Transverse colon (tissue), 4 donors: Measurements from ENCODE around the gene IGF2BP3. TPM values are rescaled to one million over a fixed set of nuclear protein-coding genes. Genes with fewer than 3 reads are reported as not detected.

ENCODE experiments used
- DNase-seq: peaks from one replicate; pipeline ENCODE4 v3.0.0-alpha.2; 2019
- H3K27ac ChIP-seq, 4 donors: fragments of 200-600 bp; sonication (generic); 2 replicates each; pipeline ENCODE4 v1.5.1; 2016 to 2018; ENCODE audit warnings: inconsistent platforms in 4 of 4
- H3K27me3 ChIP-seq: fragments of 200-600 bp; sonication (generic); 2 replicates; pipeline ENCODE4 v1.5.1; 2017; ENCODE audit warnings: inconsistent platforms
- H3K36me3 ChIP-seq, 4 donors: fragments of 200-600 bp; sonication (generic); 2 replicates each; pipeline ENCODE4 v1.5.1; 2017 to 2019; ENCODE audit warnings: inconsistent platforms in 4 of 4
- H3K4me1 ChIP-seq, 4 donors: fragments of 200-600 bp; sonication (generic); 2 replicates each; pipeline ENCODE4 v1.5.1; 2017 to 2020; ENCODE audit warnings: inconsistent platforms in 4 of 4
- H3K4me3 ChIP-seq, 4 donors: fragments of 200-600 bp; sonication (generic); 1 replicate in 1 of 4; 2 replicates in 3 of 4; pipeline versions ENCODE4 v1.5.1 to v1.6.1; 2017 to 2019; ENCODE audit warnings: inconsistent platforms in 4 of 4
- H3K9me3 ChIP-seq, 2 donors: fragments of 200-600 bp; sonication (generic); 2 replicates each; pipeline ENCODE4 v1.5.1; 2017 to 2019; ENCODE audit warnings: inconsistent platforms in 2 of 2
- CTCF ChIP-seq, 5 experiments: fragments of 200-600 bp in 3 of 5; fragments of 450-650 bp in 2 of 5; sonication (generic) in 3 of 5; IDR thresholded peaks; 1 replicate in 2 of 5; 2 replicates in 3 of 5; pipeline ENCODE4 v1.5.1; 2016 to 2017; ENCODE audit warnings: antibody characterized with exemption in 5 of 5, inconsistent platforms in 3 of 5, mild to moderate bottlenecking in 2 of 5, moderate library complexity in 1 of 5
- EP300 ChIP-seq: sonication (generic); formaldehyde crosslinking; IDR thresholded peaks from one replicate; pipeline ENCODE4 v1.6.1; 2017; ENCODE audit warnings: antibody characterized with exemption, low read depth
- POLR2A ChIP-seq: fragments of 450-650 bp; IDR thresholded peaks from one replicate; pipeline ENCODE4 v1.6.1; 2016; ENCODE audit warnings: antibody characterized with exemption, mild to moderate bottlenecking, moderate library complexity
- POLR2AphosphoS5 ChIP-seq, 3 donors: sonication (generic); formaldehyde crosslinking; IDR thresholded peaks; one replicate each; pipeline ENCODE4 v1.6.1; 2016; ENCODE audit warnings: antibody characterized with exemption in 3 of 3
- WGBS, 2 donors: methylation state at CpG; one replicate each; pipeline ENCODE4 v1.1.5; 2018; ENCODE audit warnings: low coverage in 1 of 2; 5-methylcytosine and 5-hydroxymethylcytosine counted together
- in situ Hi-C, 4 donors: fragments of 200-750 bp; cut with MboI; loops; one replicate each; pipeline versions ENCODE4 v1.15.0 to v1.15.1; 2017; ENCODE audit warnings: low sequenced_read_pairs in 3 of 4, low pct_ligation_motif_present in 1 of 4, low pct_unique_long_range_greater_than_20kb in 1 of 4
- intact Hi-C: fragments of 100-400 bp; cut with DNase I; formaldehyde crosslinking; loops from one replicate; pipeline ENCODE4 v1.15.1; 2023; ENCODE audit warnings: low total_unique reads
- total RNA-seq, 4 donors: library from RNA; depleted of rRNA; stranded (reverse); fragments of >200 nt; gene quantifications; one replicate each; pipeline ENCODE4 v1.1.0, GENCODE V29; 2016

IGF2BP3 gene
- total RNA-seq, 4 donors from 2014 or later = 0.41 to 0.64 TPM; not detected in 2

- 88% methylated on average over 2 of the region's 2 CpGs; no CpG with 5 or more reads in 1 of the 2 donors for WGBS, 2 donors
- H3K36me3 ChIP-seq = no peaks in the 10 kb centered on the region
- TF ChIP-seq POLR2AphosphoS5 (IDR thresholded peaks at IDR 0.05) = no peak
- no peak for TF ChIP-seq POLR2A
- no peak for TF ChIP-seq EP300
- no peak for TF ChIP-seq CTCF (IDR thresholded peaks at IDR 0.05)
- intact Hi-C loops (no loop called here), in situ Hi-C loops (loop anchor here in 1 of 4 donors (10.0 kb wide), 1 partner anchor 175 kb away; the partner anchor contains the start of gene KLHL7)
- H3K4me1 ChIP-seq = no peaks in the 10 kb centered on the region
- no peaks in the 10 kb centered on the region for H3K9me3 ChIP-seq
- no peak for DNase-seq
- H3K27ac ChIP-seq = no peak overlapping the region
- no peak overlapping the region for H3K4me3 ChIP-seq
- no peaks in the 10 kb centered on the region for H3K27me3 ChIP-seq
Observed at GRCh38 chr7:23279819-23280525, 190.3 kb downstream of the IGF2BP3 start.

DNA sequence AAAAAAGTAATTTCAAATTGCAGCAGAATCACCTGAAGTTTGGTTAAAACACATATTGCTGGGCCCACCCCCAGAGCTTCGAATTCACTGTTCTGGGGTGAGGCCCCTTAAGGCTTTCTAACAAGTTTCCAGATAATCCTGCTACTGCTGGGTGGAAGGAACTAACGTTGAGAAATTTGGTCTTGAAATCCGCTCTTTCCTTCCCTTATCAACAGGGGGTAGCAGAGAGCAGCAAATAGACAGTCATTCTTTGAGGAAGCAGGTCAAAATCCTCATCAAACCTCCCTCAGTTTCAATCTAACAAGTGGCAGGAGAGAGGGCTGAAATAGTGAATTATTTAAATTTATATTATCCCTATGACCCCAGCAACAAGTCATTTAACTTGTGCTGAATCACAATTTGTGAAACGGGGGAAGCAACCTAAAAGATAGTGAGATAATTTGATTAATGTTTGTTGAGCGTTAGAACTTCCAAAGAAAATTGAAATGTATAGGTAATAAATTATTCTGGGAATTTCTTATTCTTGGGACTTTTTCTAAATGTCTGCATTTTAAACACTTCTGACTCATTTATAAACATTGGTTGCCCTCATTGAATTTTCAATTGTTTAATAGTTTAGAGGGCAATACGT, 192.8 kb downstream of the IGF2BP3 start:
- in situ Hi-C loops = loop anchor here in 1 of 4 donors (10.0 kb wide), 1 partner anchor 173 kb away; the partner anchor contains the start of gene KLHL7
- no peak overlapping the region for H3K4me3 ChIP-seq
- intact Hi-C loops = no loop called here
- peaks cover 0 to 8% (median 3%) of the 10 kb centered on the region in 4 donors for H3K4me1 ChIP-seq
- DNase-seq = no peak
- WGBS, 2 donors = 34 to 37% methylated on average over 5 to 6 of the region's 6 CpGs
- peak; percentile 48 to 71 (median 63) for TF ChIP-seq CTCF (IDR thresholded peaks at IDR 0.05)
- no peak for TF ChIP-seq POLR2AphosphoS5 (IDR thresholded peaks at IDR 0.05)
- TF ChIP-seq POLR2A = no peak
- no peak overlapping the region for H3K27ac ChIP-seq
- H3K9me3 ChIP-seq = no peaks in the 10 kb centered on the region
- no peaks in the 10 kb centered on the region for H3K36me3 ChIP-seq
- no peaks in the 10 kb centered on the region for H3K27me3 ChIP-seq

- no peaks in the 10 kb centered on the region for H3K9me3 ChIP-seq
- no peak overlapping the region for H3K4me3 ChIP-seq
- WGBS, 2 donors = 82% methylated on average over 3 of the region's 3 CpGs; no CpG with 5 or more reads in 1 of the 2 donors
- no peaks in the 10 kb centered on the region for H3K36me3 ChIP-seq
- DNase-seq = no peak
- intact Hi-C loops (no loop called here), in situ Hi-C loops (loop anchor here in 1 of 4 donors (10.0 kb wide), 1 partner anchor 172 kb away; the partner anchor contains the start of gene KLHL7)
- H3K4me1 ChIP-seq = peaks cover 0 to 8% (median 3%) of the 10 kb centered on the region in 4 donors
- no peak for TF ChIP-seq EP300
- TF ChIP-seq POLR2AphosphoS5 (IDR thresholded peaks at IDR 0.05) = no peak
- no peak for TF ChIP-seq POLR2A
- no peak for TF ChIP-seq CTCF (IDR thresholded peaks at IDR 0.05)
- peaks cover 3% of the 10 kb centered on the region for H3K27me3 ChIP-seq
- H3K27ac ChIP-seq = no peak overlapping the region
Observed at GRCh38 chr7:23276947-23277346, 193.3 kb downstream of the IGF2BP3 start.

DNA sequence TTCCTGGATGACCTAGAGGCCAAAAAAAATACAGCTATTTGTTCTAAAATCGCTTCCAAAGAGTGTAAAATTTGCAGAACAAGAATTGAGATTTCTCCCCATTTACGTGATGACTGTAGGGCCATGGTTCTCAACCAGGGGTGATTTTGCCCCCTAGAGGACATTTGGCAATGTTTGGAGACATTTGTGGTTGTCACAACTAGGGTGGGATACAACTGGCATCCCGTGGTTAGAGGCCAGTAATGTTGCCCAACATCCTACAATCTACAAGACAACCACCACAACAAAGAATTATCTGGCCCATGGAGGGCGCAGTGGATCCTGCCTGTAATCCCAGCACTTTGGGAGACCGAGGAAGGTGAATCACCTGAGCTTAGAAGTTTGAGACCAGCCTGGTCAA, 193.9 kb downstream of the IGF2BP3 start:
- no peaks in the 10 kb centered on the region for H3K36me3 ChIP-seq
- in situ Hi-C loops (loop anchor here in 1 of 4 donors (10.0 kb wide), 1 partner anchor 172 kb away; the partner anchor contains the start of gene KLHL7), intact Hi-C loops (no loop called here)
- H3K4me3 ChIP-seq = no peak overlapping the region
- no peaks in the 10 kb centered on the region for H3K9me3 ChIP-seq
- H3K4me1 ChIP-seq = peaks cover 0 to 8% (median 3%) of the 10 kb centered on the region in 4 donors
- DNase-seq = no peak
- no peak for TF ChIP-seq EP300
- no peak for TF ChIP-seq POLR2A
- TF ChIP-seq POLR2AphosphoS5 (IDR thresholded peaks at IDR 0.05) = no peak
- no peak for TF ChIP-seq CTCF (IDR thresholded peaks at IDR 0.05)
- H3K27me3 ChIP-seq = peaks cover 8% of the 10 kb centered on the region
- WGBS, 2 donors = 67 to 71% methylated on average over 2 to 5 of the region's 5 CpGs
- H3K27ac ChIP-seq = no peak overlapping the region
